ENCODE measurements around the gene LDHA. TPM values are rescaled to one million over a fixed set of nuclear protein-coding genes. Genes with fewer than 3 reads are reported as not detected.

The LDHA gene
- total RNA-seq, 1 experiment from 2014 or later: 644 TPM

DNA sequence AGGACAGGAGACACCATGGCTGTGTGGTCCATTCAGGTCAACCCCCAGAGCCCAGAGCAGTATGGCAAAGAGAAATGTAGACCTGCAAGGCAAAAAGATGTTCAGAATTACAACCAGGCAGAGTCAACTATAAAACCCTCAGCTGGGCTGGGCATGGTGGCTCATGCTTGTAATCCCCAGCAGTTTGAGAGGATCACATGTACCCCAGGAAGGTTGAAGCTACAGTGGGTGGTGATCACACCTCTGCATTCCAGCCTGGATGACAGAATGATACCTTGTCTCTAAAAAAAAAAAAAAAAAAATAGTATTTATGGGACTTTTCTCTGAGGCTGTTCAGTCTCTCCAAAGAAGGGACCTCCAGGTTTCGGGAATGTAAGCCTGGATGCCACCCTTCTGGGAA is 18.4 kb upstream of the LDHA start:
- Mint-ChIP-seq H3K27me3 (ENCODE audit: low read depth) (no peaks in the 10 kb centered on the region), H3K4me1 (no peaks in the 10 kb centered on the region), H3K9me3 (no peaks in the 10 kb centered on the region), H3K36me3 (no peaks in the 10 kb centered on the region), H3K27ac (no peak overlapping the region), H3K4me3 (no peak overlapping the region)
- TF ChIP-seq TEAD1 (CRISPR knock-in tag; IDR thresholded peaks at IDR 0.05): no peak
- no peak for TF ChIP-seq TP53 (CRISPR knock-in tag; IDR thresholded peaks at IDR 0.05)
- no peak for TF ChIP-seq ZNF396 (CRISPR knock-in tag; IDR thresholded peaks at IDR 0.05; ENCODE audit: borderline replicate concordance)
- no peak for TF ChIP-seq ZNF232 (CRISPR knock-in tag; IDR thresholded peaks at IDR 0.05)
- TF ChIP-seq, protein P1, sequence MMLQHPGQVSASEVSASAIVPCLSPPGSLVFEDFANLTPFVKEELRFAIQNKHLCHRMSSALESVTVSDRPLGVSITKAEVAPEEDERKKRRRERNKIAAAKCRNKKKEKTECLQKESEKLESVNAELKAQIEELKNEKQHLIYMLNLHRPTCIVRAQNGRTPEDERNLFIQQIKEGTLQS (CRISPR knock-in tag; conservative IDR thresholded peaks at IDR 0.05): no peak
- TF ChIP-seq, protein P2, sequence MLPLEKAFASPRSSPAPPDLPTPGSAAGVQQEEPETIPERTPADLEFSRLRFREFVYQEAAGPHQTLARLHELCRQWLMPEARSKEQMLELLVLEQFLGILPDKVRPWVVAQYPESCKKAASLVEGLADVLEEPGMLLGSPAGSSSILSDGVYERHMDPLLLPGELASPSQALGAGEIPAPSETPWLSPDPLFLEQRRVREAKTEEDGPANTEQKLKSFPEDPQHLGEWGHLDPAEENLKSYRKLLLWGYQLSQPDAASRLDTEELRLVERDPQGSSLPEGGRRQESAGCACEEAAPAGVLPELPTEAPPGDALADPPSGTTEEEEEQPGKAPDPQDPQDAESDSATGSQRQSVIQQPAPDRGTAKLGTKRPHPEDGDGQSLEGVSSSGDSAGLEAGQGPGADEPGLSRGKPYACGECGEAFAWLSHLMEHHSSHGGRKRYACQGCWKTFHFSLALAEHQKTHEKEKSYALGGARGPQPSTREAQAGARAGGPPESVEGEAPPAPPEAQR (CRISPR knock-in tag; IDR thresholded peaks at IDR 0.05): no peak
- TF ChIP-seq, protein P3, sequence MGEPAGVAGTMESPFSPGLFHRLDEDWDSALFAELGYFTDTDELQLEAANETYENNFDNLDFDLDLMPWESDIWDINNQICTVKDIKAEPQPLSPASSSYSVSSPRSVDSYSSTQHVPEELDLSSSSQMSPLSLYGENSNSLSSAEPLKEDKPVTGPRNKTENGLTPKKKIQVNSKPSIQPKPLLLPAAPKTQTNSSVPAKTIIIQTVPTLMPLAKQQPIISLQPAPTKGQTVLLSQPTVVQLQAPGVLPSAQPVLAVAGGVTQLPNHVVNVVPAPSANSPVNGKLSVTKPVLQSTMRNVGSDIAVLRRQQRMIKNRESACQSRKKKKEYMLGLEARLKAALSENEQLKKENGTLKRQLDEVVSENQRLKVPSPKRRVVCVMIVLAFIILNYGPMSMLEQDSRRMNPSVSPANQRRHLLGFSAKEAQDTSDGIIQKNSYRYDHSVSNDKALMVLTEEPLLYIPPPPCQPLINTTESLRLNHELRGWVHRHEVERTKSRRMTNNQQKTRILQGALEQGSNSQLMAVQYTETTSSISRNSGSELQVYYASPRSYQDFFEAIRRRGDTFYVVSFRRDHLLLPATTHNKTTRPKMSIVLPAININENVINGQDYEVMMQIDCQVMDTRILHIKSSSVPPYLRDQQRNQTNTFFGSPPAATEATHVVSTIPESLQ (CRISPR knock-in tag; IDR thresholded peaks at IDR 0.05): no peak
- TF ChIP-seq NFATC4 (CRISPR knock-in tag; IDR thresholded peaks at IDR 0.05): no peak
- no peak for TF ChIP-seq OVOL2 (CRISPR knock-in tag; IDR thresholded peaks at IDR 0.05; ENCODE audit: borderline replicate concordance)
- no peak for TF ChIP-seq ZNF263 (CRISPR knock-in tag; IDR thresholded peaks at IDR 0.05; ENCODE audit: low read depth)
- TF ChIP-seq ZNF219 (CRISPR knock-in tag; IDR thresholded peaks at IDR 0.05; ENCODE audit: borderline replicate concordance): no peak
- no peak for TF ChIP-seq IRF2 (CRISPR knock-in tag; IDR thresholded peaks at IDR 0.05; ENCODE audit: borderline replicate concordance, low read depth)
- no peak for TF ChIP-seq ZBTB21 (CRISPR knock-in tag; IDR thresholded peaks at IDR 0.05; ENCODE audit: borderline replicate concordance)
- TF ChIP-seq, protein P4, sequence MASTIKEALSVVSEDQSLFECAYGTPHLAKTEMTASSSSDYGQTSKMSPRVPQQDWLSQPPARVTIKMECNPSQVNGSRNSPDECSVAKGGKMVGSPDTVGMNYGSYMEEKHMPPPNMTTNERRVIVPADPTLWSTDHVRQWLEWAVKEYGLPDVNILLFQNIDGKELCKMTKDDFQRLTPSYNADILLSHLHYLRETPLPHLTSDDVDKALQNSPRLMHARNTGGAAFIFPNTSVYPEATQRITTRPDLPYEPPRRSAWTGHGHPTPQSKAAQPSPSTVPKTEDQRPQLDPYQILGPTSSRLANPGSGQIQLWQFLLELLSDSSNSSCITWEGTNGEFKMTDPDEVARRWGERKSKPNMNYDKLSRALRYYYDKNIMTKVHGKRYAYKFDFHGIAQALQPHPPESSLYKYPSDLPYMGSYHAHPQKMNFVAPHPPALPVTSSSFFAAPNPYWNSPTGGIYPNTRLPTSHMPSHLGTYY (CRISPR knock-in tag; IDR thresholded peaks at IDR 0.05): no peak
- TF ChIP-seq ESRRA (CRISPR knock-in tag; IDR thresholded peaks at IDR 0.05; ENCODE audit: borderline replicate concordance): no peak
- no peak for TF ChIP-seq RORB (CRISPR knock-in tag; IDR thresholded peaks at IDR 0.05)
- TF ChIP-seq ZNF317 (CRISPR knock-in tag; IDR thresholded peaks at IDR 0.05; ENCODE audit: borderline replicate concordance, low read depth): no peak
- CTCF ChIA-PET: no interaction called here
- DNase-seq (ENCODE audit: low spot score): no peak
- ATAC-seq: no peak
- POLR2A ChIA-PET: interaction anchor here (0.5 to 0.6 kb wide), 2 partner anchors 491 to 1473 kb away, joined by 3 read pairs; no protein-coding TSS in a partner anchor

DNA sequence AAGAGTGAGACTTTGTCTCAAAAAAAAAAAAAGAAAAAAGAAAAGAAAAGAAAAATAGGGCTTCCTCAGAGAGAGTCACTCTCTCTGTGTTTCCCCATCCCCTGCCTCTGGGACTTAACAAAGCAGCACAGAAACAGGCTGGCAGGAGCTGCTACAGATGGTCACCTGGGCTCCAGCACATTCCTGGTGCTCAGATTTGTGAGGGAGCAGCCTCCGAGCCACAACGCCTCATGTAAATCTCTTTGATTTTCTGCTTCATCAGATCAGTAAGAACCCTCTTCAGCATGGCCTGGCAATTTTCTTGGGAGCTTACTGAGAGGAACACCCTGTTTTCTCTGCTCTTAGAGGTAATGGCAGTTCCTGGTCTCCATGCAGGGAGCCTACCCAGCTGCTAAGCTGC is 15.2 kb upstream of the LDHA start:
- Mint-ChIP-seq H3K9me3 (no peaks in the 10 kb centered on the region), H3K27ac (no peak overlapping the region)
- CTCF ChIA-PET: no interaction called here

More for the DNA sequence above, 15.2 kb upstream of the LDHA start:
- Mint-ChIP-seq H3K36me3 (no peaks in the 10 kb centered on the region), H3K27me3 (ENCODE audit: low read depth) (no peaks in the 10 kb centered on the region), H3K4me1 (peaks cover 13% of the 10 kb centered on the region; the same call in 1 of the 2 replicates), H3K4me3 (no peak overlapping the region)
- TF ChIP-seq, protein P5, sequence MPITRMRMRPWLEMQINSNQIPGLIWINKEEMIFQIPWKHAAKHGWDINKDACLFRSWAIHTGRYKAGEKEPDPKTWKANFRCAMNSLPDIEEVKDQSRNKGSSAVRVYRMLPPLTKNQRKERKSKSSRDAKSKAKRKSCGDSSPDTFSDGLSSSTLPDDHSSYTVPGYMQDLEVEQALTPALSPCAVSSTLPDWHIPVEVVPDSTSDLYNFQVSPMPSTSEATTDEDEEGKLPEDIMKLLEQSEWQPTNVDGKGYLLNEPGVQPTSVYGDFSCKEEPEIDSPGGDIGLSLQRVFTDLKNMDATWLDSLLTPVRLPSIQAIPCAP (CRISPR knock-in tag; IDR thresholded peaks at IDR 0.05): no peak
- TF ChIP-seq ZNF423 (CRISPR knock-in tag; IDR thresholded peaks at IDR 0.05) (no peak), GABPB1 (CRISPR knock-in tag; IDR thresholded peaks at IDR 0.05) (no peak)
- TF ChIP-seq, protein P6, sequence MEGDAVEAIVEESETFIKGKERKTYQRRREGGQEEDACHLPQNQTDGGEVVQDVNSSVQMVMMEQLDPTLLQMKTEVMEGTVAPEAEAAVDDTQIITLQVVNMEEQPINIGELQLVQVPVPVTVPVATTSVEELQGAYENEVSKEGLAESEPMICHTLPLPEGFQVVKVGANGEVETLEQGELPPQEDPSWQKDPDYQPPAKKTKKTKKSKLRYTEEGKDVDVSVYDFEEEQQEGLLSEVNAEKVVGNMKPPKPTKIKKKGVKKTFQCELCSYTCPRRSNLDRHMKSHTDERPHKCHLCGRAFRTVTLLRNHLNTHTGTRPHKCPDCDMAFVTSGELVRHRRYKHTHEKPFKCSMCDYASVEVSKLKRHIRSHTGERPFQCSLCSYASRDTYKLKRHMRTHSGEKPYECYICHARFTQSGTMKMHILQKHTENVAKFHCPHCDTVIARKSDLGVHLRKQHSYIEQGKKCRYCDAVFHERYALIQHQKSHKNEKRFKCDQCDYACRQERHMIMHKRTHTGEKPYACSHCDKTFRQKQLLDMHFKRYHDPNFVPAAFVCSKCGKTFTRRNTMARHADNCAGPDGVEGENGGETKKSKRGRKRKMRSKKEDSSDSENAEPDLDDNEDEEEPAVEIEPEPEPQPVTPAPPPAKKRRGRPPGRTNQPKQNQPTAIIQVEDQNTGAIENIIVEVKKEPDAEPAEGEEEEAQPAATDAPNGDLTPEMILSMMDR (IDR thresholded peaks at IDR 0.05): no peak
- POLR2A ChIA-PET: no interaction called here
- ATAC-seq (no peak), DNase-seq (ENCODE audit: low spot score) (no peak)

Measured in WTC11 (cell line).